Fibroblast of lung (primary cell): ENCODE measurements around the gene ZNF275. TPM values are rescaled to one million over a fixed set of nuclear protein-coding genes. Genes with fewer than 3 reads are reported as not detected.

Experiments used
- DNase-seq, 2 donors: peaks; one replicate each; pipeline versions ENCODE4 v3.0.0 to v3.0.0-alpha.2; 2010; ENCODE audit warnings: low read depth in 2 of 2
- H2AFZ ChIP-seq: 2 replicates; pipeline ENCODE4 v1.5.1; 2012; ENCODE audit warnings: low read length, control low read depth, inconsistent platforms
- H3K27ac ChIP-seq: 2 replicates; pipeline ENCODE4 v1.5.1; 2011; ENCODE audit warnings: low read length, control low read depth; ENCODE audit not compliant: insufficient read depth
- H3K27me3 ChIP-seq: 2 replicates; pipeline ENCODE4 v1.5.1; 2011; ENCODE audit warnings: mild to moderate bottlenecking, low read length; ENCODE audit not compliant: control insufficient read depth, insufficient read depth
- H3K36me3 ChIP-seq: 2 replicates; pipeline ENCODE4 v1.5.1; 2011; ENCODE audit warnings: low read length; ENCODE audit not compliant: control insufficient read depth, insufficient read depth
- H3K4me1 ChIP-seq: 2 replicates; pipeline ENCODE4 v1.5.1; 2011; ENCODE audit warnings: low read length; ENCODE audit not compliant: control insufficient read depth, insufficient read depth; ENCODE audit errors: extremely low read depth
- H3K4me2 ChIP-seq: 2 replicates; pipeline ENCODE4 v1.5.1; 2011; ENCODE audit warnings: low read length, control low read depth; ENCODE audit not compliant: insufficient read depth; ENCODE audit errors: extremely low read depth
- H3K4me3 ChIP-seq, 4 experiments: fragments of 200-600 bp in 1 of 4; sonication (generic) in 1 of 4; replicated peaks in 1 of 4; 2 replicates each; pipeline ENCODE4 v1.5.1; 2011 to 2016; ENCODE audit warnings: low read length in 4 of 4, low read depth in 3 of 4, mild to moderate bottlenecking in 3 of 4, control low read depth in 2 of 4, inconsistent platforms in 1 of 4, mixed read lengths in 1 of 4; ENCODE audit not compliant: insufficient read depth in 1 of 4; ENCODE audit errors: control extremely low read depth in 1 of 4
- H3K79me2 ChIP-seq: 2 replicates; pipeline ENCODE4 v1.5.1; 2012; ENCODE audit warnings: mild to moderate bottlenecking, low read length, inconsistent platforms; ENCODE audit not compliant: control insufficient read depth, insufficient read depth
- H3K9ac ChIP-seq: 2 replicates; pipeline ENCODE4 v1.5.1; 2011; ENCODE audit warnings: mild to moderate bottlenecking, low read length, control low read depth; ENCODE audit not compliant: insufficient read depth
- H3K9me3 ChIP-seq: 2 replicates; pipeline ENCODE4 v1.5.1; 2012; ENCODE audit warnings: low read depth, low read length; ENCODE audit not compliant: control insufficient read depth, insufficient read depth
- H4K20me1 ChIP-seq: 2 replicates; pipeline ENCODE4 v1.5.1; 2011; ENCODE audit warnings: low read length; ENCODE audit not compliant: control insufficient read depth, insufficient read depth; ENCODE audit errors: extremely low read depth
- CTCF ChIP-seq, 2 donors: IDR thresholded peaks in 1 of 2; conservative IDR thresholded peaks in 1 of 2; 1 replicate in 1 of 2; 2 replicates in 1 of 2; pipeline ENCODE4 v1.5.1; 2011 to 2012; ENCODE audit warnings: low read length in 2 of 2, control low read depth in 1 of 2, inconsistent platforms in 1 of 2, low read depth in 1 of 2, mild to moderate bottlenecking in 1 of 2
- EZH2 ChIP-seq: IDR thresholded peaks from 2 replicates; pipeline ENCODE4 v1.5.1; 2012; ENCODE audit warnings: low read length, control low read depth, mild to moderate bottlenecking; ENCODE audit errors: missing control alignments
- polyA plus RNA-seq, 2 donors: library from polyadenylated mRNA; depleted of rRNA in 1 of 2; stranded (reverse) in 1 of 2; unstranded in 1 of 2; fragments of >200 nt; gene quantifications; 2 replicates each; pipeline ENCODE4 v1.2.1, GENCODE V29; 2011 to 2012; ENCODE audit warnings: missing spikeins in 1 of 2
- total RNA-seq: library from RNA; depleted of rRNA; stranded (reverse); fragments of >200 nt; gene quantifications from 2 replicates; pipeline ENCODE4 v1.2.1, GENCODE V29; 2014

The ZNF275 gene
- total and polyA plus RNA-seq, 2 donors (not counting 1 experiment from before 2014, with no cell fraction given) = 6.3 to 12.2 TPM

DNA sequence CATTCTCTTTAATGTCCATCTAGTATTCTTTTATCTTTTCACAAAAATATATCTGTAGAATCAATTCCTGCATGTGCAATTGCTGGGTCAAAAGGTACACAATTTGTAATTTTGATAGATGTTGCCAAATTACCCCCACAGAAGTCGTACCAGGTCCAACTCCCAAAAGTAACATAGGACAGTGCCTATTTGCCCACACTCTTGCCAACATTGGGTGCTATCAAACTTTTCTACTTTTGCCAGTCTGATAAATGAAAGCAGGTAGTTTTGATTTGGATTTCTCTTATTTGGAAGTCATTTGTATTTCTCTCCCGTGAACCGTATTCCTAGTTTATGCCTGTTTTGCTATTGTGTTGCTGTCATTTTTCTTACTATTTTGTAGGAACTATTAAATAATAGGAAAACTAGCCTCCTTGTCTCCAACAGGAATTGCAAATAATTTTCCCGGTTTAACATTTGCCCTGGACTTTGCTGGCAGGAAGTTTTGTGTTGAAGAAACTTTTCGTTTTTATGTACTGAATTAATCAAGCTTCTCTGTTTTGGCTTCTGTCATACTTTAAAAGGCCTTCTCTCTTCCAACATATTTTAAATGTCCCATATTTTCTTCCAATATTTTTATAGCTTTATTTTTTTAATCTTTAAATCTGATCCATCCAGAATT, 33.1 kb downstream of the ZNF275 start:
- Histone ChIP-seq H3K27me3 (no peaks in the 10 kb centered on the region), H3K4me3 (no peak overlapping the region), H3K4me1 (no peaks in the 10 kb centered on the region), H3K79me2 (no peaks in the 10 kb centered on the region), H3K36me3 (no peaks in the 10 kb centered on the region), H3K4me2 (no peak overlapping the region), H4K20me1 (no peaks in the 10 kb centered on the region), H3K9ac (no peak overlapping the region), H2AFZ (no peak overlapping the region), H3K9me3 (no peaks in the 10 kb centered on the region), H3K27ac (no peak overlapping the region)
- DNase-seq = no peak
- TF ChIP-seq CTCF (conservative IDR thresholded peaks at IDR 0.05 in 1 of 2, IDR thresholded peaks at IDR 0.05 in 1 of 2; ENCODE audit: low read depth in 1 of 2, low read length in 2 of 2) (no peak), EZH2 (no peak)

DNA sequence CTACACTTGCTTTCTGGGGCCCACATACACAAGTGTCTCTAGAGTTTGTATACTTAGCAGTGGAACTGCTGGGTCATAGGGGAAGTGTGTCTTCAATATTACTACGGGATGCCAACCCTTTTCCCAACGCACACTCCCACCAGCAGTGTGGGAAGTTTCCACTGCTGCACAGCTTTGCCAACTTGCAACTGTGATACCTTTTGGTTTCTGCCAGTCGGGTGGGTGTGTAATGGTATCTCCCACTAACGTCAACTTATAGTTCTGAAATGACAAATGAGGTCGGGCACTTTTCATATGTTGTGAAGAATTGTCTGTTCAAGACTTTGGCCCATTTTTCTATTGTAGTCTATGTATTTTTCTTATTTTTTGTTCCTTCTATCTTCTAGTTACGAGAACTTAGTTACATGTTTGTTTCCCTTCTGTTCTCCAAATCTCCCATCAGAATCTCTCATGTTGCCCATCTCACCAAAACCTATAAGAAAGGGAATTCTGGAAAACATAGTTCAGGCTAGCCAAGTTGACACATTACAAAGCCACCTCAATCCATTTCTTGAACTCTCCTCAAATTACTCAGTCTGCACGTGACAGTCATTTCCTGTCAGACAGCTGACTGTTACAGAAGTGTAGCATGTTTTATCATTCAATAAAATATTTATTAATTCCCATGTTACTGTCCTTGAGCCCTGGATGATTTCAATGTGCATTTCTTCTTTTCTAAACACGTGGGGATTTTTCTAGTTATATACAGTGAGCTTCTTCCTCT, 36.5 kb downstream of the ZNF275 start:
- H3K27me3 ChIP-seq = no peaks in the 10 kb centered on the region
- no peak overlapping the region for H3K4me2 ChIP-seq
- no peaks in the 10 kb centered on the region for H3K9me3 ChIP-seq
- no peak overlapping the region for H2AFZ ChIP-seq
- DNase-seq = peak in 1 of 2 donors; percentile 3
- H3K36me3 ChIP-seq = no peaks in the 10 kb centered on the region
- no peak overlapping the region for H3K9ac ChIP-seq
- H4K20me1 ChIP-seq = no peaks in the 10 kb centered on the region
- H3K4me3 ChIP-seq = no peak overlapping the region
- no peaks in the 10 kb centered on the region for H3K4me1 ChIP-seq
- no peak overlapping the region for H3K27ac ChIP-seq
- H3K79me2 ChIP-seq = no peaks in the 10 kb centered on the region
- TF ChIP-seq EZH2 (no peak), CTCF (conservative IDR thresholded peaks at IDR 0.05 in 1 of 2, IDR thresholded peaks at IDR 0.05 in 1 of 2; ENCODE audit: low read depth in 1 of 2, low read length in 2 of 2) (no peak)

DNA sequence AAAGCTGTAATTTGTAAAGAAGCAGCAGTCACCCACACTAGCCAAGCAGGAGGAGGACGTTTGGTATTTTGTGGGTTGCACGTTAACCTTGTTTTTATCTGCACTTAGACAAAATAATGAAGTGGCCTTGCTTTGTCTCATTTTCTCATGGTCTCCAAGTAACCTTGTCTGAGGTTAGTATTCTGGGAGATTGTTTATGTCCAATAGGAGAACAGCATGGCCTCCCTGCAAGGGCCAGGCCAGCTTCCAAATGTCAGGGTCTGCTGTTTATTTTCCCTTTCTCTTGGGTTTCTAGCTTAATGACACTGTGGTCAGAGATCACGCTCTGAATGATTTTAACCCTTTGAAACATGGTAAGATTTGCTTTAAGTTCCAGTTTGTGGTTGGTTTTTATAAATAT, 37.3 kb downstream of the ZNF275 start:
- Histone ChIP-seq H3K4me3 (no peak overlapping the region), H3K9me3 (no peaks in the 10 kb centered on the region), H3K4me2 (no peak overlapping the region), H3K4me1 (no peaks in the 10 kb centered on the region), H3K9ac (no peak overlapping the region), H2AFZ (no peak overlapping the region), H3K27ac (no peak overlapping the region), H3K79me2 (no peaks in the 10 kb centered on the region), H3K36me3 (no peaks in the 10 kb centered on the region), H3K27me3 (no peaks in the 10 kb centered on the region), H4K20me1 (no peaks in the 10 kb centered on the region)
- TF ChIP-seq EZH2 = no peak
- no peak for TF ChIP-seq CTCF (conservative IDR thresholded peaks at IDR 0.05 in 1 of 2, IDR thresholded peaks at IDR 0.05 in 1 of 2; ENCODE audit: low read depth in 1 of 2, low read length in 2 of 2)
- DNase-seq = peak; percentile 39 to 63
